Measurements from ENCODE around the gene TRIM29. TPM values are rescaled to one million over a fixed set of nuclear protein-coding genes. Genes with fewer than 3 reads are reported as not detected.

The TRIM29 gene
- total RNA-seq, 1 experiment from 2014 or later, result not detected

- Histone ChIP-seq H3K9ac (ENCODE audit: extremely low read depth, insufficient read length, low read length) (no peak overlapping the region), H2BK120ac (ENCODE audit: low read depth, low read length, poor library complexity, severe bottlenecking) (no peak overlapping the region), H3K56ac (ENCODE audit: insufficient read length, low read depth, low read length) (no peak overlapping the region), H4K20me1 (ENCODE audit: control insufficient read depth, insufficient read depth, insufficient read length) (no peaks in the 10 kb centered on the region), H3K27ac (ENCODE audit: insufficient read length, low read depth, low read length) (no peak overlapping the region), H2AFZ (ENCODE audit: low read length) (no peak overlapping the region), H2BK15ac (ENCODE audit: low read depth, low read length) (no peak overlapping the region), H3K27me3 (ENCODE audit: insufficient read depth, low read length) (no peaks in the 10 kb centered on the region; the same call in 1 of the 2 replicates), H3K23me2 (ENCODE audit: insufficient read length, low read depth, low read length, poor library complexity, severe bottlenecking) (no peaks in the 10 kb centered on the region), H3T11ph (ENCODE audit: low read length) (no peak overlapping the region), H3K9me3 (ENCODE audit: control insufficient read depth, low read depth, low read length) (no peaks in the 10 kb centered on the region), H4K91ac (ENCODE audit: insufficient read length, low read depth, low read length) (no peak overlapping the region), H3K23ac (ENCODE audit: insufficient read length, low read depth, low read length) (no peak overlapping the region), H3K14ac (ENCODE audit: insufficient read depth, low read length) (no peak overlapping the region), H3K4ac (ENCODE audit: low read depth, low read length) (no peak overlapping the region), H2BK5ac (ENCODE audit: insufficient read length, low read length) (no peak overlapping the region), H2AK5ac (ENCODE audit: insufficient read length, low read length) (no peak overlapping the region), H3K18ac (ENCODE audit: insufficient read length, low read depth, low read length) (no peak overlapping the region), H2BK20ac (ENCODE audit: low read depth, low read length, poor library complexity, severe bottlenecking) (no peak overlapping the region), H4K8ac (replicated peaks; ENCODE audit: insufficient read length, low read depth, low read length) (no peak overlapping the region), H2BK12ac (ENCODE audit: insufficient read length, low read depth, low read length) (no peak overlapping the region), H3K79me1 (ENCODE audit: insufficient read depth, low read depth, low read length, poor library complexity, severe bottlenecking) (no peaks in the 10 kb centered on the region), H3K79me2 (ENCODE audit: insufficient read depth, low read length) (no peaks in the 10 kb centered on the region), H4K5ac (ENCODE audit: insufficient read length, low read depth, low read length) (no peak overlapping the region), H3K4me1 (ENCODE audit: insufficient read depth, low read length) (no peaks in the 10 kb centered on the region), H3K4me2 (ENCODE audit: insufficient read depth, insufficient read length, low read length) (no peak overlapping the region)
- WGBS (ENCODE audit: extremely low coverage, insufficient read length, low lambda C conversion rate), result no CpG with 5 or more reads among the region's 8 CpGs
- Mint-ChIP-seq H3K9me3 (no peaks in the 10 kb centered on the region), H3K27me3 (ENCODE audit: low read depth) (peaks cover 9% of the 10 kb centered on the region), H3K4me1 (peaks cover 12 to 17% of the 10 kb centered on the region in 2 experiments), H3K27ac (no peak overlapping the region), H3K4me3 (no peak overlapping the region), H3K36me3 (ENCODE audit: insufficient read depth in 1 of 3, low read depth in 3 of 3) (peaks cover 0 to 7% (median 2%) of the 10 kb centered on the region in 3 experiments; a peak in 1 of 7 replicates)
- peak; percentile 15 for DNase-seq
- TF ChIP-seq CTCF (conservative IDR thresholded peaks at IDR 0.05), result no peak
These were observed 69.8 kb downstream of the TRIM29 start for GRCh38 chr11:120068114-120068573.

All from H9 (cell line).